Measurements from ENCODE around the gene EPPIN.

Gene EPPIN

GRCh38 chr20:45506398-45506797 is 40.8 kb downstream of the EPPIN start:
- H3K4me1 ChIP-seq (ENCODE audit: control insufficient read depth, insufficient read depth, low read length, unreplicated experiment), result peaks cover 3% of the 10 kb centered on the region
- peaks cover 36% of the 10 kb centered on the region for H3K27me3 ChIP-seq (ENCODE audit: insufficient read depth, low read length)
- no peak overlapping the region for H3K4me3 ChIP-seq (ENCODE audit: low read depth, low read length)
- H2AFZ ChIP-seq (ENCODE audit: low read length, unreplicated experiment), result no peak overlapping the region
- no peaks in the 10 kb centered on the region for H3K79me2 ChIP-seq (ENCODE audit: control insufficient read depth, insufficient read depth, low read length, unreplicated experiment)
- H3K27ac ChIP-seq (ENCODE audit: low read depth, low read length), result no peak overlapping the region
- no peaks in the 10 kb centered on the region for H3K36me3 ChIP-seq (ENCODE audit: insufficient read depth, low read length)

GRCh38 chr20:45503403-45503802 is 43.8 kb downstream of the EPPIN start:
- peaks cover 58% of the 10 kb centered on the region for H3K27me3 ChIP-seq (ENCODE audit: insufficient read depth, low read length)
- no peak overlapping the region for H2AFZ ChIP-seq (ENCODE audit: low read length, unreplicated experiment)
- no peaks in the 10 kb centered on the region for H3K4me1 ChIP-seq (ENCODE audit: control insufficient read depth, insufficient read depth, low read length, unreplicated experiment)
- H3K79me2 ChIP-seq (ENCODE audit: control insufficient read depth, insufficient read depth, low read length, unreplicated experiment), result no peaks in the 10 kb centered on the region
- no peaks in the 10 kb centered on the region for H3K36me3 ChIP-seq (ENCODE audit: insufficient read depth, low read length)
- no peak overlapping the region for H3K27ac ChIP-seq (ENCODE audit: low read depth, low read length)
- no peak overlapping the region for H3K4me3 ChIP-seq (ENCODE audit: low read depth, low read length)

- Histone ChIP-seq H3K79me2 (ENCODE audit: control insufficient read depth, insufficient read depth, low read length, unreplicated experiment) (no peaks in the 10 kb centered on the region), H2AFZ (ENCODE audit: low read length, unreplicated experiment) (no peak overlapping the region), H3K36me3 (ENCODE audit: insufficient read depth, low read length) (no peaks in the 10 kb centered on the region), H3K27ac (ENCODE audit: low read depth, low read length) (no peak overlapping the region), H3K4me1 (ENCODE audit: control insufficient read depth, insufficient read depth, low read length, unreplicated experiment) (no peaks in the 10 kb centered on the region), H3K27me3 (ENCODE audit: insufficient read depth, low read length) (peaks cover 67% of the 10 kb centered on the region), H3K4me3 (ENCODE audit: low read depth, low read length) (no peak overlapping the region)
Measured at GRCh38 chr20:45502561-45502960, 44.6 kb downstream of the EPPIN start.

GRCh38 chr20:45501600-45501999 is 45.6 kb downstream of the EPPIN start:
- Histone ChIP-seq H3K36me3 (ENCODE audit: insufficient read depth, low read length) (no peaks in the 10 kb centered on the region), H3K27me3 (ENCODE audit: insufficient read depth, low read length) (peaks cover 74% of the 10 kb centered on the region), H3K27ac (ENCODE audit: low read depth, low read length) (no peak overlapping the region), H2AFZ (ENCODE audit: low read length, unreplicated experiment) (no peak overlapping the region), H3K4me1 (ENCODE audit: control insufficient read depth, insufficient read depth, low read length, unreplicated experiment) (no peaks in the 10 kb centered on the region), H3K4me3 (ENCODE audit: low read depth, low read length) (no peak overlapping the region), H3K79me2 (ENCODE audit: control insufficient read depth, insufficient read depth, low read length, unreplicated experiment) (no peaks in the 10 kb centered on the region)

- H3K36me3 ChIP-seq (ENCODE audit: insufficient read depth, low read length), result no peaks in the 10 kb centered on the region
- no peak overlapping the region for H2AFZ ChIP-seq (ENCODE audit: low read length, unreplicated experiment)
- H3K79me2 ChIP-seq (ENCODE audit: control insufficient read depth, insufficient read depth, low read length, unreplicated experiment), result no peaks in the 10 kb centered on the region
- peaks cover 85% of the 10 kb centered on the region for H3K27me3 ChIP-seq (ENCODE audit: insufficient read depth, low read length)
- H3K4me3 ChIP-seq (ENCODE audit: low read depth, low read length), result no peak overlapping the region
- no peaks in the 10 kb centered on the region for H3K4me1 ChIP-seq (ENCODE audit: control insufficient read depth, insufficient read depth, low read length, unreplicated experiment)
- H3K27ac ChIP-seq (ENCODE audit: low read depth, low read length), result no peak overlapping the region
Measured at GRCh38 chr20:45500022-45500421, 47.2 kb downstream of the EPPIN start.

GRCh38 chr20:45497971-45498494 is 49.2 kb downstream of the EPPIN start:
- peaks cover 76% of the 10 kb centered on the region for H3K27me3 ChIP-seq (ENCODE audit: insufficient read depth, low read length)
- no peaks in the 10 kb centered on the region for H3K79me2 ChIP-seq (ENCODE audit: control insufficient read depth, insufficient read depth, low read length, unreplicated experiment)
- H3K4me3 ChIP-seq (ENCODE audit: low read depth, low read length), result no peak overlapping the region
- H3K27ac ChIP-seq (ENCODE audit: low read depth, low read length), result no peak overlapping the region
- no peak overlapping the region for H2AFZ ChIP-seq (ENCODE audit: low read length, unreplicated experiment)
- H3K36me3 ChIP-seq (ENCODE audit: insufficient read depth, low read length), result no peaks in the 10 kb centered on the region
- no peaks in the 10 kb centered on the region for H3K4me1 ChIP-seq (ENCODE audit: control insufficient read depth, insufficient read depth, low read length, unreplicated experiment)

GRCh38 chr20:45496166-45496565 is 51.0 kb downstream of the EPPIN start:
- H3K36me3 ChIP-seq (ENCODE audit: insufficient read depth, low read length), result no peaks in the 10 kb centered on the region
- no peak overlapping the region for H2AFZ ChIP-seq (ENCODE audit: low read length, unreplicated experiment)
- H3K4me3 ChIP-seq (ENCODE audit: low read depth, low read length), result no peak overlapping the region
- no peaks in the 10 kb centered on the region for H3K4me1 ChIP-seq (ENCODE audit: control insufficient read depth, insufficient read depth, low read length, unreplicated experiment)
- no peaks in the 10 kb centered on the region for H3K79me2 ChIP-seq (ENCODE audit: control insufficient read depth, insufficient read depth, low read length, unreplicated experiment)
- H3K27me3 ChIP-seq (ENCODE audit: insufficient read depth, low read length), result peaks cover 65% of the 10 kb centered on the region
- H3K27ac ChIP-seq (ENCODE audit: low read depth, low read length), result no peak overlapping the region

- no peak overlapping the region for H2AFZ ChIP-seq (ENCODE audit: low read length, unreplicated experiment)
- no peak overlapping the region for H3K4me3 ChIP-seq (ENCODE audit: low read depth, low read length)
- H3K27me3 ChIP-seq (ENCODE audit: insufficient read depth, low read length), result peaks cover 60% of the 10 kb centered on the region
- no peaks in the 10 kb centered on the region for H3K36me3 ChIP-seq (ENCODE audit: insufficient read depth, low read length)
- no peaks in the 10 kb centered on the region for H3K79me2 ChIP-seq (ENCODE audit: control insufficient read depth, insufficient read depth, low read length, unreplicated experiment)
- no peaks in the 10 kb centered on the region for H3K4me1 ChIP-seq (ENCODE audit: control insufficient read depth, insufficient read depth, low read length, unreplicated experiment)
- no peak overlapping the region for H3K27ac ChIP-seq (ENCODE audit: low read depth, low read length)
Measured at GRCh38 chr20:45495501-45495941, 51.7 kb downstream of the EPPIN start.
